ENCODE results near the gene MKLN1.
"Not testable (repeated sequence)": the region's sequence is repeated elsewhere in the genome, so short reads cannot be mapped to it uniquely, and the experiment has no call there.

The MKLN1 gene

DNA sequence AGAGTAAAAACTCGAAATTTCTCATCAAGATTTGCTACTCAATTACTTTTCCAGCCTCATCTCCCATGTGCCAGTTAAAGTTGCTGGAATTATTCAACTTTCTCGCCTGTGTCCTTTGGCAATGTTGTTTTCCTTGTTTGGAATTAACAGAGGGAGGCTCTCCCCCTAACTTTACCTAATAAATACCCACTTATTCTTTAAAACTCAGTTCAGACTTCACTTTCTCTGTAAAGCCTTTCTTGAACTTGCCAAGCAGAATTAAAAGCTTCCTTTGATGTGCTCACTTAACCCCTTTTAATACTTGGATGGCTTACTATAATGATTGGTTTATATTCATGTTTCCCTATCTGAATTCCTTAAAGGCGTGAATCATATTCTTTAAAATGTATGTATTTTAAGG, 104.1 kb downstream of the MKLN1 start:
- DNase-seq, result no peak
- in situ Hi-C loops (cut with HindIII; ENCODE audit: low pct_ligation_motif_present, low pct_unique_long_range_greater_than_20kb, low sequenced_read_pairs), result loop anchor here (25.0 kb wide), 1 partner anchor 344 kb away; no protein-coding TSS in a partner anchor

DNA sequence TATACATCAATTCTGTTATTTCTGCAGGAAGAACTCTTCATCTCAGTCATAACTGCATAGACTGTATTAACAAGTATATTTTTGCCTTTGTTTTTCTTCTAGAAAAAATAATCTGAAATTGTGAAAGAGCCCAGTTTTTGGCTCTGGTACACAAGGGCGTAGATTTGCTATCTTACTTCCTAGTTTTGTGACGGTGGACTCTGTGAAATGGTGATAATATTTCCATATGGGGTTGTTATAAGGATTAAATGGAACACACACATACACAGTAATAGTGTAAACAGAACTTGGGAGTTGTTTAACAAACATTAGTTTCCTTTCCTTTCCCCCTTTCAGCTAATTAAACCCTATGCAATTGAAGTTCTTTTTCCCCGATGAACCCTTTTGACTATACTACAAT, 108.7 kb downstream of the MKLN1 start:
- DNase-seq, result no peak
- in situ Hi-C loops (cut with HindIII; ENCODE audit: low pct_ligation_motif_present, low pct_unique_long_range_greater_than_20kb, low sequenced_read_pairs), result loop anchor here (25.0 kb wide), 1 partner anchor 349 kb away; no protein-coding TSS in a partner anchor

GRCh38 chr7:131438969-131439368, 111.3 kb downstream of the MKLN1 start:
- in situ Hi-C loops (cut with HindIII; ENCODE audit: low pct_ligation_motif_present, low pct_unique_long_range_greater_than_20kb, low sequenced_read_pairs), result loop anchor here (25.0 kb wide), 1 partner anchor 352 kb away; no protein-coding TSS in a partner anchor
- no peak for DNase-seq

DNA sequence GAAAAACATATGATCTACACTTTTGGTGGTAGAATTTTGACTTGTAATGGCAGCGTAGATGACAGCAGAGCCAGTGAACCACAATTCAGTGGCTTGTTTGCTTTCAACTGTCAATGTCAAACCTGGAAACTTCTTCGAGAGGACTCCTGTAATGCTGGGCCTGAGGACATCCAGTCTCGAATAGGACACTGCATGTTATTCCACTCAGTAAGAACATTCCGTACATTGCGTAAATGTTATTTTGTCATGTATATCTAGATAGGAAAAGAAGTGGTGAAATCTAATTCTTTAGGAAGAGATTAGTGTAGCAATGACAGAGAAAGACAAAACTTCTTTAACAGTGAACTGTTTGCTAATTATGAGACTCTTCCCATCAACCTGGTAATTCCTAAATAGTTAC, 115.8 kb downstream of the MKLN1 start:
- DNase-seq, result no peak
- in situ Hi-C loops (cut with HindIII; ENCODE audit: low pct_ligation_motif_present, low pct_unique_long_range_greater_than_20kb, low sequenced_read_pairs), result loop anchor here (25.0 kb wide), 1 partner anchor 356 kb away; no protein-coding TSS in a partner anchor

- no peak for DNase-seq
- in situ Hi-C loops (cut with HindIII; ENCODE audit: low pct_ligation_motif_present, low pct_unique_long_range_greater_than_20kb, low sequenced_read_pairs), result loop anchor here (25.0 kb wide), 1 partner anchor 357 kb away; no protein-coding TSS in a partner anchor
Observed at GRCh38 chr7:131444683-131445082, 117.0 kb downstream of the MKLN1 start.

DNA sequence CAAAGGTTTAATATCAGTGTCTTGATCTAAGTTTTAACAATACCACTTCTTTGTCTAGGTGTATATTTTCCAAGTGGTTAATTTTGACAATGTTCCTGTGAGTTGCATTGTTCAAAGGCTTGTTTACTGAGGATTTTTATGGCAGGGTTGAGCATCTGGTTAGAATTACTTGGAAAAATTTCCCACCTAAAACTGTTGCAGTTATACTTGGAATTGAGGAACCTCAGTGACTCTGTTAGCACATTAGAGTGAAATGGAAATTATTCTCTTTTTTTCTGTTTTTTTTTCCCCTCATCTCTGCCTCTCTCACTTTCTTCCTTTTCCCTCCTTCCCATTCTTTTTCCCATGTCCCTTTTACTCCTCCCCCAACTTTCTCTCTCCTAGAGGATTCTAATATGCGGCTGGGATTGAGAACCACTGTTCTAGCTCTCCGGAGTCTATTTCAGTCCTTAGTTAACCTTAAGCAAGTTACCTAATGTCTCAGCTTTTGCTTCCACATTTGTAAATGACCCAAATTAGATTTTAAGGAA, 121.8 kb downstream of the MKLN1 start:
- in situ Hi-C loops (cut with HindIII; ENCODE audit: low pct_ligation_motif_present, low pct_unique_long_range_greater_than_20kb, low sequenced_read_pairs), result loop anchor here (25.0 kb wide), 1 partner anchor 362 kb away; no protein-coding TSS in a partner anchor
- DNase-seq, result no peak

- peak; percentile 22 for DNase-seq
- in situ Hi-C loops (cut with HindIII; ENCODE audit: low pct_ligation_motif_present, low pct_unique_long_range_greater_than_20kb, low sequenced_read_pairs), result no loop called here
Observed at GRCh38 chr7:131454498-131454897, 126.8 kb downstream of the MKLN1 start.

GRCh38 chr7:131455001-131455400, 127.3 kb downstream of the MKLN1 start:
- in situ Hi-C loops (cut with HindIII; ENCODE audit: low pct_ligation_motif_present, low pct_unique_long_range_greater_than_20kb, low sequenced_read_pairs), result no loop called here

GRCh38 chr7:131455546-131455945, 127.9 kb downstream of the MKLN1 start:
- in situ Hi-C loops (cut with HindIII; ENCODE audit: low pct_ligation_motif_present, low pct_unique_long_range_greater_than_20kb, low sequenced_read_pairs), result no loop called here
- DNase-seq, result peak; percentile 68

More at GRCh38 chr7:131455001-131455400, 127.3 kb downstream of the MKLN1 start:
- peak; percentile 30 for DNase-seq

DNA sequence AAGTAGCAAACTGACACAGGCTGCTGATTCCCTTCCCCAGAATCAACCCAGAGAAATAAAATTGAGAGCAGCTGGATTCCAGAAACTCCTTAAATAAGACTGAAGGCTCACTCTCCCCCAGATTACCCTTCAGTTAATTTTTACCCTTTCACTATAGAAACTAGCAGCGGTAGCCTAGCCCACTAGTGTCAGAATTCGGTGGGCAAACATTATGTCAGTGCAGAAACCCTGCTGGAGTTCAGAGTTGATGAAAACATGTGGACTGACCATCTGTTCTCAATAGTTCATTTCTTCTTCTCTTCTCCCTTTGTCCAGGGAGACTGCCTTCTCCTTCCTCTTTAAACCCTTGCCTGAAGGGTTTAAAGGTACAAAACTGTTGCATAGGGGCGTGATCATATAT, 128.7 kb downstream of the MKLN1 start:
- no peak for DNase-seq
- in situ Hi-C loops (cut with HindIII; ENCODE audit: low pct_ligation_motif_present, low pct_unique_long_range_greater_than_20kb, low sequenced_read_pairs), result no loop called here

DNA sequence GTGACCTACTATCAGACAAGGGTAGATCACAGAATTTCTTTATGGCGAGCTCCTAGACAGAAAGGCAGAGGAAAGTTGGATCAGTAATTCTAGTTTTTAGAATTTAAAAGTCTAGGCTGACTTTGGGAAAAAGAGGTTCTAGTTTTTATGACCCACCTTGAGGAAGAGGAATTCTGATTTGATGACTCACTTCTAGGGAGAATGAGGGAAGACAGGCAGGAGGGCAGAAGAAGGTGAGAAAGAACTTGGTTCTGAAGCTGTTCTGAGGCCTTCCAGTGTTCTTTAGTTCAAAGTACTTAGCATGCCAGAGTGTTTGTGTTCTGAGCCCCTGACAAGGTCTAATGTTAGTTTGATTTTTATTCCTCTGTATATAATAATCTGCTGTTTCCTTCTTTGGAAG, 131.6 kb downstream of the MKLN1 start:
- peak; percentile 57 for DNase-seq
- in situ Hi-C loops (cut with HindIII; ENCODE audit: low pct_ligation_motif_present, low pct_unique_long_range_greater_than_20kb, low sequenced_read_pairs), result no loop called here

DNA sequence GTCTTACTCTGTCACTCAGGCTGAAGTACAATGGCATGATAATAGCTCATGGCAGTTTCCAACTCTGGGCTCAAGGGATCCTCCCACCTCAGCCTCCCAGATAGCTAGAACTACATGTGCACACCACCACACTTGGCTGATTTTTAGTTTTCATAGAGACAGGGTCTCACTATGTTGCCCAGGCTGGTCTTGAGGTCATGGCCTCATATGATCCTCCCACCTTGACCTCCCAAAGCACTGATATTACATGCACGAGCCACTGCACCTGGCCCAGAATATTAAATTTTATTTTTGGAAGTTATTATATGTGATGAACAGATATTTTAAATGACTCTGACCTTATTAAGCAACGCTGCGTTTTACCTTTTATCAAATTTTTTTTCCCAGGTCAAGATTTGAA, 134.4 kb downstream of the MKLN1 start:
- in situ Hi-C loops (cut with HindIII; ENCODE audit: low pct_ligation_motif_present, low pct_unique_long_range_greater_than_20kb, low sequenced_read_pairs), result no loop called here
- no peak for DNase-seq

DNA sequence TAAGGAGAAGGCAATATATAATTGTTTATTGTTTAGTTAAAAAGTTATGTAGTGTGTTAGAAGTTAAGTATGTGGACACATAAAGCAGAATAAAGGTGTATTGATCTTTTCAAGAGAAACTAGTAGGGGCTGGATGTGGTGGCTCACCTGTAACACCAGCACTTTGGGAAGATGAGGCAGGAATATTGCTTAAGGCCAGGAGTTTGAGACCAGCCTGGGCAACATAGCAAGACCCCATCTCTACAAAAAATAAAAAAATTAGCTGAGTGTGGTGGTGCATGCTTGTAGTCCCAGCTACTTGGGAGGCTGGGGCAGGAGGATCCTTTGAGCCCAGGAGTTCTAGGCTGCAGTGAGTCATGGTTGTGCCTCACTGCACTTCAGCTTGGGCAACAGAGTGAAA, 135.0 kb downstream of the MKLN1 start:
- in situ Hi-C loops (cut with HindIII; ENCODE audit: low pct_ligation_motif_present, low pct_unique_long_range_greater_than_20kb, low sequenced_read_pairs), result not testable (repeated sequence)

DNA sequence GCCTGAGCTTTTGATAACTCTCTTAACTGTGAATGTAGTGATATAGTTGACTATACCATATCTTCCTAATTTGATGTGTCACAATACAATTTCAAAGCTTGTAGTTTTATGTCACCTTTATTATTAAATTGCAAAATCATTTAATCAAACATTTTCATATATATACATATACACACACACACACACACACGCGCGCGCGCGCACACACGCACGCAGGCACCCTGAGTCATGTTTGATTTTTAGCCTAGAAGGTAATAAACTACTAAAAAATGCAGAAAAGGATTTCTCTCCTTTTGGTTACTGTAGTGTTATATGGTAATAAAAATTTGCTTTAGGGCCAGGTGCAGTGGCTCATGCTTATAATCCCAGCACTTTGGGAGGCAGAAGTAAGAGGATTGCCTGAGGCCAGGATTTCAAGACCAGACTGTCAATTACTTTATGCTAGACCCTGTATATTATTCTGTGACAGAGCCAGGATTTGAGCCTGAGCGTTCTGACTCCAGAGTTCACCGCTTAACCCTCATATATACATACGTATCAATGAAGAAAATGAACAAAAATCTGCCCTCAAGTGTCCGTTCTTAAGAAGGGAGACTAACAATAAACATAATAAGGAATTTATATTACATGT, 139.2 kb downstream of the MKLN1 start:
- in situ Hi-C loops (cut with HindIII; ENCODE audit: low pct_ligation_motif_present, low pct_unique_long_range_greater_than_20kb, low sequenced_read_pairs), result no loop called here

More for the DNA sequence above, 135.0 kb downstream of the MKLN1 start:
- DNase-seq, result not testable (repeated sequence)

DNA sequence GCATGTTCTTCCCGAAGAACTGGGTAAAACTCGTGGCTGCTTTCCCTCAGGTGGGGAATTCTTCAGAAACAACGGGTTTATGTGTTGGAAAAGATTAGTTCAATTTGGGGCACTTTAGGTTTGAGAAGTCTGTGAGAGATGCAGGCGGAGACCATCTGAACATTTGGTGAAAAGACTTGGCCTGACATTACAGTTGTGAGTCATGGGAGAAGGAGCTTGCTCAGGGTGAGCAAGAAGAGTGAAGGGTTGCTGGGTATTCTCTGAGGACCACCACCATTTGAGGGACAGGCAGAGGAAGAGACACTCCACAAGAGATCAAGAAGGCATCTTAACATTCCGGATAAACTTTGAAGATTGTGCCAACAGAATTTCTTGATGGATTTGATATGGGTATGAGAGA, 140.1 kb downstream of the MKLN1 start:
- no peak for DNase-seq
- in situ Hi-C loops (cut with HindIII; ENCODE audit: low pct_ligation_motif_present, low pct_unique_long_range_greater_than_20kb, low sequenced_read_pairs), result no loop called here

More for the DNA sequence above, 139.2 kb downstream of the MKLN1 start:
- DNase-seq, result no peak

GRCh38 chr7:131471250-131472004, 143.8 kb downstream of the MKLN1 start:
- in situ Hi-C loops (cut with HindIII; ENCODE audit: low pct_ligation_motif_present, low pct_unique_long_range_greater_than_20kb, low sequenced_read_pairs), result no loop called here

GRCh38 chr7:131476740-131477139, 149.1 kb downstream of the MKLN1 start:
- in situ Hi-C loops (cut with HindIII; ENCODE audit: low pct_ligation_motif_present, low pct_unique_long_range_greater_than_20kb, low sequenced_read_pairs), result no loop called here
- DNase-seq, result no peak

More at GRCh38 chr7:131471250-131472004, 143.8 kb downstream of the MKLN1 start:
- no peak for DNase-seq

GRCh38 chr7:131480384-131481315, 153.0 kb downstream of the MKLN1 start:
- in situ Hi-C loops (cut with HindIII; ENCODE audit: low pct_ligation_motif_present, low pct_unique_long_range_greater_than_20kb, low sequenced_read_pairs), result no loop called here
- DNase-seq, result peak; percentile 66
